Smooth muscle cell of the brain vasculature (primary cell): ENCODE data around the gene TMTC1.

Experiments used
- DNase-seq: peaks from one replicate; pipeline ENCODE4 v3.0.0-alpha.2; 2012; ENCODE audit warnings: low read depth, low spot score

The TMTC1 gene

DNA sequence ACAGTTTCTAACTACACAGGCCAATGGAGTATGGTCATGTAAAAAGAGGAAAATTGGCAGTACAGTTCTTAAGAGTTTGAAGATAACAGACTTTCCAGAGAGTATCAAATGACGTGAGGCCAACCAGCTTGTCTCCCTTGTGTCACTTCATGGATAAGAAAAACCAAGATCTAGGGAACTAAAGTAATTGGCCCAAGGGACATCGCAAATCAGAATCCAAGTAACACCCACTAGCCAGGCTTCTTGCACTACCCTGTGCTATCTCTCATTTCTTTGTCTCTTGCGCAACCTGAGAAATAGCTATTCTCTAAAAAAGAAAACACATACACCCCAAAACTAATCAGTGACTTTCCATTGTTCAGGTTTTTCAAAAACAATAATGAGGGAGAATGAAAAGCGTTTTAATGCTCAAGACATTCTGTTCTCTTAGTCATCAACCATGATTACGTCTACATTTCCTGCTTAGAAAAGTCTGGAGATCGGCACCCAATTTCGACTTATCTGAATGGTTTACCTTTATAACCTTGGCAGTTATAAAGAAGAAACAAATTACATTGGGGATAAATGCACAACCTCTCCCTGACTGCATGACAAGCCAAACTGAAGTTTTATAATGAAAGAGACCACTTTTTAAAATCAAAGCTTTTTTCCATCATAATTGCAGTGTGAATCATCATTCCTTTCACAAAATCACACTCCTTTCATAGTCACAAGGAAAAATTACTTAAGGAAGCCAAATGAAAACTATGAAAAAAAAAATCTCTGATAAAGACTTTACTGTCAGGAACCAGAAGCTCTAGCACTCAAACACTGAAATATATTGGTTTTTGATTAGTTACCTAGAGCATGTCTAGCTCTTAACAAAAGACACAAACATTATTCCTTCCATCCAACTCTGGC lies 42.1 kb downstream of the TMTC1 start:
- DNase-seq, result no peak

DNA sequence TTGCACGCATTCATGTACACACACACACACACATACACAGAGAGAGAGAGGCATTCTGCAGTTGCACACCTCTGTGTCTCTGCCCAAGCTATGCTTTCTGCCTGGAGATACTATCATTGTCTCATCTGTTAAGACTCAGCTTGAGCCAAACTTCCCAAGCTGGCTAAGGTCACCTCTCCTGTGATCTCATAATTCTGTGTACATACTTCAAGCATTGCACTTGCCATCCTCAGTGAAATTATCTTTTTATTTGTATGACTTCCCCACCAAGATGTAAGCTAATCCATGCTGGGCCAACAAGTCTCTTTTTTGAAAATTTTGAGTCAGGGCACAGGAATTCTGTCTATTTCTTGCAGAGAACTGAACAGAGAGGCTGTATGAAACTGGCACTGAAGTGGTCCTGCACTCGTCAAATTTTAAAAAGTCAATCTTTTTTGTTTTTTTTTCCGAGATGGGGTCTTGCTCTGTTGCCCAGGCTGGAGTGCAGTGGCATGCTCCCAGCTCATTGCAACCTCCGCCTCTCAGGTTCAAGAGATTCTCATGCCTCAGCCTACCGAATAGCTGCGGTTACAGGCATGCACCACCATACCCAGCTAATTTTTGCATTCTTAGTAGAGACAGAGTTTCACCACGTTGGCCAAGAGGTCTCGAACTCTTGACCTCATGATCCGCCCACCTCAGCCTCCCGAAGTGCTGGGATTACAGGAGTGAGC lies 44.3 kb downstream of the TMTC1 start:
- DNase-seq, result no peak

DNA sequence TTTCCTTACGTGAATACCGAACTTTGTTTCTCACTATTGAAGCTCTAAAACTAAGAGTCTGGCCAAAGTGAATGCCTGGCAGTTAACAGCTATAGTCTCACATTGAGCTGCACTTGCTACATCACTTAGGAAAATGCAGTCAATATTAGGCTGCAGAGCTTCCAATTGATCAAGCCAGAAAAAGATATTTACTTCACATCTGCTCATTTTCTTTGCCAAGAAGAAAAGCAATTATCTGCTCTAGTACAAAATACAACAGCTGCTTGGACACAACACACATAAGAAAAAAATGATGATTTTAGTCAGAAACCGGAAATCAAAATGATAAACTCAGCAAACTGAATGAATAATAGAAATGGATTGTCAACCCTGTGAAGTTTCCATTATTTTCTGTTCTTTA lies 45.4 kb downstream of the TMTC1 start:
- no peak for DNase-seq

DNA sequence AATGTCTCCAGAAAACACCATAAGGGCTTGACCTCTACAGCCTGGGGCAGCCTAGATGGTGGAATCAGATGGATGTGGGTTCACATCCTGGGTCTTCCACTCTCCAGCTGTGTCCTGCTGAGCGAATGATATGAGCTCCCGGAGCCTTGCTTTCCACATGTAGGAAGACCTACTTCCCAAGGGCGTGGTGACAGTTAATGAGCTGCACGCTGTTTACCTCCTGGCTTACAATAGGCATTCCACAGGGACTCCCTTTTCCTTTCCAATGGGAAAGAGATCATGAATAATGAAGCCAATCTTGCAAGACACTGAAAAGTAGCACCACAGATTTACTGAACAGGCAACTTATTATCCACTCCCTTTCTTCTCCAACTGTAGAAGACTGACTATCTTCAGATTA lies 46.1 kb downstream of the TMTC1 start:
- DNase-seq, result no peak

DNA sequence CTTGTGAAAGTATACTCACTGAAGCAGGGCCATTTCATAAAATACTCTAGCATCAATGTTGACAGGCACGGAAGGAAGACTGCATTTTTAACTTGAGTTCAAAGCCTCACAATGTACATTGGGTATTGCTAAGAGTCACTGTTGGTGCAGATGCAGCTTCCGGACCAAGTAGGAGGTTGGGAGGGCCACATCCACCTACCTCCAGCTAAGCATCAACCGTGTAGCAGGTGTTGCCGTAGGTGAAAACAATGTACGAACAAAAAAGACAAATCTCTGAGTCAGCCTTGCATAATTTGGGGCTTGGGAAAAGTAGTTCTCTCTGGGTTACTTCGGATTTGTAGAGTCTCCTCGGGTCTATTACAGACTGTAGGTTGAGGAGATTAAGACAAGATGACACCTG lies 48.1 kb downstream of the TMTC1 start:
- DNase-seq, result no peak

DNA sequence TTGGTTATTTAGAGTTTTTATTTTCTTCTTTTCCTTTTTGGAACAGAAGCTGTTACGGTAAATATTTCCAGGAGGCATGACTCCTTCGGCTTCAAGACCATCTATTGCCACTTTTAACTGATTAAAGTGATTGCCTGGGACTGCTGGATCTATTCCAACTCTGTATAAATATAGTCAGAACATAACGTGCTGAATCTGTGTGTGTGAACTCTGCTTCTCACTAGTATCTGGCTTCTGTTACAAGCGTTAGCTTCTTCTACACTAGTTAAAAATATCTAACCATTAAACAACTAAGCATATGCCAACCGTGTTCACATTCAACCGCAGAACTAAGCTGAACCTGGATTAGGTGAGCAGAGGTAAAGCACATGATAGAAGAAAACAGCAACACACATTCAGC lies 49.0 kb downstream of the TMTC1 start:
- no peak for DNase-seq

DNA sequence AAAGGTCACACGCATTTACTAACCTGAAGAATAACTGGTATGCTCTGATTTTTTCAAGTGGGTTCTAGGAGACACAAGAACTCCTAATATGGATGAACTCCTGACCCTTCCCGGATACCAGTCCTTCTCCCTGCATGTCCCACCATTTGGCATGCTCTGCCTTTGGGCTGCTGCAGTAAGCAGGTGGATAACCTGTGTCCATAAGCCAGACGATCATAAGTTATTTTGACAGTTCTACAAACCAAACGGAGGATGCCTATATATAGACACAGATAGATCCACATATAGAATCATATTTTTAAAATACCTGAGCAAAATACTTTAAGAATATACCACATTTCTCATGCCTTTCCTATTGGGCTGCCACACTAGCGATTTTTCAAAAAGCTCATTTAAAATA lies 49.4 kb downstream of the TMTC1 start:
- no peak for DNase-seq

DNA sequence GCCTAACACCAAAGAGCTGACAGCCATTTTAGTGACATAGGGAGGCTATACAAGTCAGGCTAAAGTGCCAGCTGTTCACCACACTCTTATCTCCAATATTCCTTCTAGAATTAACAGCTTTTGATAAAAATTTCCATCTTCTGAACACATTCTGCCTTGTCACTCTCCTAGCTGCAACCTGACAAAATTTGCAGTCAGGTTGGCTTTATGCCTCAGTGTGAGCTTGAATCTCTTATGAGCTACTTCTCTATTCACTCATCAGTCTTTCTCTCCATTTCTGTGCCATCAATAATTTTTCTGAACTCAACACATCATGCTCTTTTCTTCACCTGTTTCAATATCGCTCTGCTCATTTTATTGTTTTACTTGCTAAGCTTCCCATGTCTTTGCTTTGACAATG lies 50.2 kb downstream of the TMTC1 start:
- DNase-seq, result no peak

DNA sequence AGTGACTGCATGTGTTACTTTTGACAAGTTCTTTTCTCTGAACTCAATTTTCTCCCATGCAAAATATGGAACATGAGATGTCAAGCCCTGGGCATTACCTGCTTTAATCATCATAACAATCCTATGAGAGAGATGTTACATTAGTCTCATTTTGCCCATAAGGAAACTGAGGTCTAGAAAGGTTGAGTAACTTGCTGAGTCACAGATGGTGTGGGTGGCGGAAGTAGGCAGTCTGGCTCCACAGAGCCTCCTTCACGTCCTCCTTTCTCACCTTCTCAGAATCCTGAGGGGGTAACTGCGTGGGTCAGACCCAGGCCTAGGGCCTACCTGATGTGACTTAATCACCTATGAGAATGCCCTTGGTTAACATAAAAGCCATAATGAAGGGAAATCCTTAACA lies 50.7 kb downstream of the TMTC1 start:
- DNase-seq, result no peak

DNA sequence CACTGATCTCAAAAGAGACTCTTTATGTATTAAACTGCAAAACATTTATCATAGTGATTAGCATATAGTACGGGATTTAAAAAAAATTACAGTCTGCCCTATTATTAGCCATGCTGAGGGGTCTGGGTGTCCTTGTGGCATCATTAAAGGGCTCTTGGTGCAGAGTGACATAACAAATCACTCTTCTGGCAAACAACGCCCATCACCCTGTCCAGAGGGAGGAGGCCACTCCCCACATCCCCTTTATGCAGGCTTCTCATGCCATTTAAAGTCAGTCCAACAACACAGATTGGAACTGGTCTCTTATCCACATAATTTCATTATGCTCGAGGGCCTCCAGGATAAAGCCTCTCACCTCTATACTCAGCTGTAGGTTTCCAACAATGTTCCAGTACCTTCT lies 51.1 kb downstream of the TMTC1 start:
- no peak for DNase-seq

DNA sequence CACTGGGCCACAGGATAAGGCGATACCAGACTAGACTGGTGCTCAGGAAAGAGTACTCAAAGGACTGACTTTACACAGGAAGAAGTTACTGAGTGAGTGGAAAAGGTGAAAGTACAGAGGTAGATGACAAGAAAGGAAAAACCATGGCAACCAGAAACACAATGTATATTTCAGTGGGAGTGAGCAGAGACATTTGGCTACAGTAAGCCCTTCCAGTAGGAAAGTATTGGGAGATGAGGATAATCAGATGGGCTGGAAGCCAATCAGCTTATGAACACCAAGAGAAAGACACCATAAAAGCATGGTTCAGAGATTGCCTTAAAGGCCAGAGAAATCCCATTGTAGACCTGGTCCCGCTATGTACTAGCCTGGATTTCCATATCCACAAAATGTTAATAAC lies 51.6 kb downstream of the TMTC1 start:
- DNase-seq, result no peak

DNA sequence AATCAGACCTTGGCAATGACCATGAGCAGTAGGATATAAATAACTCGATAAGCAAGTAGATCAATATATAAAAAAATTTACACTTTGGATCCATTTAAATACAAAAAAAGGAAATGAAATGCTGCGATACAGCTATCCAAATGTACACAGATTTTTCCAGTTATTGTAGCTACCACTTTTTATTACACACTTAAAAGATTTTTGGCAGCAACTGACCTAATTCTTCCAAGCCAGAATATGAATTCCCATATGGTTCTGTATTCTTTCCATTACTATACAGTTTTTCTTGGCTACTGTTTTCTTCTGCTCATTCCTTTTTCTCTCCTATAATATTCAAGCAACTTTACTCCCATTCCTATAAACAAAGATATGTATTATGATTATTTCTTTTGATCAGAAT lies 52.2 kb downstream of the TMTC1 start:
- no peak for DNase-seq

DNA sequence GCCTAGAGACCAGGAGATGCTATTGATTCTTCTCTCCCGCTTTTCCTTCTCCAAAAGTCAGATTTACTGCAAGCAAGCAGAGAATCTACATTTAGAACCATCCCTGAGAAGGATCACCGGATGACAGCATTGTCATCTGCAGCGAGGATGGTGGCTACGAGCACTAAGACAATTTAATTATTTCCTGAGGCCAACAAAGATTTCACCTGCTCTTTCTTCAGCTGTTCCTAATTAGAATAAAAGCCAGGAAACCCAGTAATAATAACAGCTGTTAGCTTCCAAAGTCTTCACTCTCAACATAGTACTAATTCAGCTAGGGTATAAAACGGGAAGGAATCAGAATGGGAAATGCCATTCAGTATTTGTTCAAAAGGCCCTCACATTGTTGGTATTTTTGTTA lies 53.3 kb downstream of the TMTC1 start:
- DNase-seq, result no peak

DNA sequence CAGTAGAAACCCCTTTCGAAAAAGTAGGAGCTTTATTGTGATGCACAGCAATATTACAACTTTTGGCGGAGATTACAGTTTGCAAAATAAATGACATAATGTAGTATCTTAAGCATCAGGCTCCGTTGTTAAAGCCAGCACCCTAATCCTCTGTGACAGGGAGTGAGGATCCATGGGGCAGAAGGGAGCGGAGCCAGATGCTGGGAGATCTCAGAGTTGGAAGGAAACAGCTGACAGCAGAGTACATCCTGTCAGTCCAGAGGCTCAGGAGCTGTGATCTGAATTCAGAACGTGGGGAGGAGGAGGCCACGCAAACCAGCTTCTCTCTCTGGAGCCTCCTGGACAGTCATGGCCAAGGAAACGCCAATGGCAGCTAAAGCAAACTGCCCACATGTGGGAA lies 55.7 kb downstream of the TMTC1 start:
- no peak for DNase-seq

DNA sequence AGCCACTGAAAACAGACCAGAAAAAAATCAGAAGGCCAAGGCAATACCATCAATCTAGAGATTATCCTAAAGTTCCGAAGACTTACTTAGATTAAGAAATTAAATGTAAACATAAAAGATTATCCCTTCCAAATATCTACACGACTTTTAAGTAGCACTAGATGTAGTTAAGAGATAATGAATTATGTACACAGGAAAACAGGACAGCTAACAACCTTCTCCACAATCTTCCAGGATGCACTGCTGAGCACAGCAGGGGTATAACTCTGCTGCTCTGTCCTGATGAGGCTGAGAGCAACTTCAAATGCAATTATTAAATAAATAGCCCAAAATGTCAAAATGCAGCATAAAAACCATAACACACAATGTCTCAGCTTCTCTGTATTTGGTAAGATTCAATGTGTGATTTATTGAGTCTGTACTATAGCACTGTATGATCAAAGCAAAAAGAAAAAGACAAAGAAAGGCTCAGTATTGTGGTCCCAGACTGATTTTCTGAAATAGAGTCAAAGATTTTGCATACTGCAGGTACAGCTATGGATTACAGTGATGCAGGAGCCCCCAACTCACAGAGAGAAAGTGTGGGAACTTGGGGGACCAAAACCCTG lies 56.9 kb downstream of the TMTC1 start:
- no peak for DNase-seq

DNA sequence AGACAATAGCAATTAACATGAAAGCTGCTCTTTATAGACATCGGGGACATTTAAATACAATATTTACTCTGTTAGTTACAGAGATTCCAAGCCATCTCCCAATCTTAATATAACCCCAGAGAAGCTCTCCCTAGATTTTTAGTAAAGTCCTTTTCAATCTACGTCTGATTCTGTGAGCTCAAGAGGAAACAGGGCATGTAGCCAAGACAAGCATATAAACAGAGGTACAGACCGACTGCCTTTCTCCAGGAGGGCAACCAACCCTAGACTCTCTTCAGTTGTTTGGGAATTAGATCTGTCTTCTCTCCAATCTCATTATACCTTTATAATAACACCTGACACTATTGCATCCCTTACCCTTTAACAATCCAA lies 57.4 kb downstream of the TMTC1 start:
- DNase-seq, result peak; percentile 65

DNA sequence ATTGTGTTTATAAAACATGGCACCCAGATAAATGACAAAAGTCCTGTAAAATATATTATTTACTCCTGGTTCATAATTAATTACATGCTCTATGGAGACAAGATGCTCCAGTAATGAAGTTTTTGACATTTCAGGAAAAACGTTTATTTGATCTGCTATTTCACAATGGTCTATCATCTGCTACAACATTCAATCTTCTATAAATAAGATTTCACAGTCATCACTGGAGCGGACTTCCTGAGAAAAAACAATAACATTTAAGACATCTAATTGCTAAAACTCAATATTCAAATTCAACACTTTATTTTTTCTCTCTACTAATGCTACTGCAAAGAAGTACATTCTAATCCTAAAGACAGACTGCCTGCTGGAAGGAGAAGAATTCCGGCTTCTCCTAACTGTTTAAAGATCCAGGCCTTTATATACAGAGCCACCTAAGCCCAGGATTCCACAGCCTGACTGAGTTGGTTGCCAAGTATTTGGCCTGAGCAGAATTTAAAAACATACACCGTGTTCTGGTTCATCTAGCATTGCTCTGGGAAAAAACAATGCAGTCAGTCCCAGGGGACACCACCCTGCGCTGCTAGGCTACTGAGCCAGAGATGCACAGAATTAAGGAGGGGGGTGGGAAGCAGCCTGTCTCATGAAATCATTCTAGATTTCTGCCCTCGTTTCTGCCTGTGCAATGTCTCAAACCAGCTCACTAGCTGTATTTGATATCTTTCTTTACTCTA lies 58.0 kb downstream of the TMTC1 start:
- DNase-seq, result peak; percentile 92

DNA sequence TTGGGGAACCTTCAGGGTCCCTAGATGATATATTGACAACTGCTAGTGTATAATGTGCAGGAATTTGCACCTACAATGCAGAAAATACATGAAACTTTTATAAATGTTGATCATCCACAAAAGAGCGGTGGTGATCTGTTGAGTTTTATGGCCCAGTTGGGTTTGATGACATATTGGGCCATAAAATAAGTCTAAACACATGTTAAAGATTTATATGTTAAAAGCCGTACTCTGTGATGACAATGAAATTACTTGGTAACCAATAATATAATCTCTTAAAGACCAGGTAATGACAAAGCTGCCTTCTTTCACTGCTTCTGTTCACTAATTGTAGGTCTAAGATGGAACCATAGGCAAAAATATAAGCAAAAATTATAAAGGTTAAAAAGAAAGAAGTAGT lies 61.6 kb downstream of the TMTC1 start:
- DNase-seq, result no peak

DNA sequence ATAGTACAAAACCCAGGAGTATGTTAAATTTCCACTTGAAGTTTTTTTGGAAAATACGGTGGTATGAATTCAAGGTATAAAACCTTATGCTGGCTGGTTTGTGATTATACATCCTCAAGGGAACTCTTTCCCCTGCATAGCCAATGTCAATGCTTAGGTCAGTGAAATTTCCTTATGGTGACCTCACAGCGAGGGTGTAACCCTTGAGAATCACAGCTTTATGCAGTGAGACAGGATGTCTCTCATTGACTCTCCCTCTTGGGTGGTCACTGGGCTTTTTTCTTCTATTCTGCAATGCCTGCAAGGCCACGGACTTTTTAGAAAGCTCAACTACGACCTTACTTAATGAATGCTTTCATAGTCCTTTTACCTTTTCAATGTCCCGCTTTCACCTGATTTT lies 64.4 kb downstream of the TMTC1 start:
- no peak for DNase-seq

DNA sequence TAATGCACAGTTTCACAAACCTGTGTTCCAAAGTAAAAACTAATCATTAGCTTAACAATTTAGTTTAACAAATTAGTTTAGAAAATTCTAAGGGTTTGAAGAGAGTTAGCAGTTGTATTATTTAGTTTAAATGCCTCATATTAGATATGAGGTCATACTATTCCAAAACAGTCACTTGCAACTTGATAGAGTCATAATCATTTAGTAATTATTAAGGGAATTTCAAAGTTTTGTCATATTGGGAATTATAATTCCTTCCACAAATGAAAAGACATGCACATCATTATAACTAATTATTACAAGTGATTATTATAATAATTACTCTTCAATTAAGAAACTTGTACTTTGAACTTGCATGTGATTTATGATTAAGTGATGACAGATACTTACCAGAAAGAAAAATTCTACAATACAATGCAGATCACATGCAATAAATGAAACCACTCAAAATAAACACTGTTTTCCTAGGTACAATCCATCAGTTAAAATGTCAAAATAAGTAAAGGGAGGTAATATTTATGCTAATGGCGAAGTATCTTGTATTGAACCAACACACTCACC lies 66.1 kb downstream of the TMTC1 start:
- no peak for DNase-seq

DNA sequence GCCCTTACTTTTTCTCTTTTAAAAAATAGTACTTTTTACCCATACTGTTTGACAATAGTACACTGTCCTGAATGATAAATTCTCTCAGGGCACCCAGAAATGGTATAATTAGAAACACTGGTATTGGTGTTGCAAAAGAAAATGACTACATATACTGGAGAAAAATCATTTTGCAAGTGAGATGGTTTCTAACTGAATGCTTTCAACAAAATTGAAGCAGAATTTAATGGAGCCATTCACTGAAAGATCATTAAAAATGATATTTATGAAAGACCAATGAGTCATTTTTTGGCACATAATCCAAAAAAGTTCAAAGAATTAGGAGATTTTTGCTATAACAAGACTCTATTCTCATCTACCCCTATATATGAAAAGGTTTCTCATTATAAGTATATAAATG lies 68.8 kb downstream of the TMTC1 start:
- no peak for DNase-seq

DNA sequence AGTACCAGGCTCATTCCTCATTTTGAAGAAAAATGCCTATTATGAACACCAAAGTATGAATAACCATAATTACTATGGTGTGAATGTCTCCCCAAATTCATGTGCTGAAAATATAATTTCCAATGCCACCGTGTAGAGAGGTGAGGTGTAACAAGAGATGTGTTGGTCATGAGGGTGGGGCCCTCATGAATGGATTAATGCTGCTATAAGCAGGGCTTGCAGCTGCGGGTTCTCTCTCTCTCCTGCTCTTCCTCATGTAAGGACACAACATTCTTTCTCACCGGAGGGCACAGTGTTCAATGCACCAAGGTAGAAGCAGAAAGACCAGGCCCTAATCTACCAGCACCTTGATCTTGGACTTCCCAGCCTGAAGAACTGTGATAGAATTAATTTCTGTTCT lies 70.0 kb downstream of the TMTC1 start:
- no peak for DNase-seq
